K562 (cell line): Measurements from ENCODE around the gene EN2. TPM values are rescaled to one million over a fixed set of nuclear protein-coding genes. Genes with fewer than 3 reads are reported as not detected.

Experiments
- ATAC-seq: fragments of 200-7000 bp; cut with Tn5 transposase; 3 replicates; pipeline ENCODE4 v1.9.1; 2020; ENCODE audit warnings: moderate library complexity
- BruUV-seq: library from RNA; stranded (reverse); fragments of 400-500 nt; replicated peaks from 2 replicates; lab custom pipeline; 2021; lab: Mats Ljungman, UMichigan
- CTCF ChIA-PET: fragments of 300-600 bp; formaldehyde crosslinking; extraction: SDS; loops from one replicate; lab custom pipeline; 2021; ENCODE audit warnings: low intra/inter-chr PET ratio; lab: Yijun Ruan, JAX
- POLR2A ChIA-PET: fragments of 300-600, 350-650 bp; sonication (Branson Sonifier 250); formaldehyde crosslinking; extraction: SDS; loops from one replicate; lab custom pipeline; 2021; ENCODE audit warnings: antibody characterized with exemption, inconsistent platforms; lab: Yijun Ruan, JAX
- DNase-seq, 4 experiments: peaks; one replicate each; pipeline versions ENCODE4 v3.0.0 to v3.0.0-alpha.2; 2011 to 2018; ENCODE audit warnings: low spot score in 3 of 4, mixed read lengths in 3 of 4; ENCODE audit errors: extremely low read depth in 1 of 4
- FAIRE-seq: peaks from 2 replicates; lab custom pipeline; 2011; peaks lifted over from hg19 to GRCh38; lab: Jason Lieb, UNC
- H2AFZ ChIP-seq: 2 replicates; pipeline ENCODE4 v1.6.0; 2011; ENCODE audit warnings: low read depth, low read length, control low read depth, inconsistent platforms
- H3K27ac ChIP-seq: fragments of 200-600 bp; 3 replicates; pipeline ENCODE4 v1.8.0; 2011; ENCODE audit warnings: low read depth, mild to moderate bottlenecking, control low read depth, inconsistent platforms, low read length, moderate library complexity, mixed read lengths; ENCODE audit errors: extremely low read depth
- H3K27me3 ChIP-seq, 2 experiments: fragments of 300-600 bp in 1 of 2; 2 replicates in 1 of 2; 3 replicates in 1 of 2; pipeline versions ENCODE4 v1.6.0 to v1.8.0; 2011; ENCODE audit warnings: inconsistent platforms in 2 of 2, low read length in 2 of 2, mild to moderate bottlenecking in 1 of 2, mixed read lengths in 1 of 2, moderate library complexity in 1 of 2; ENCODE audit not compliant: control insufficient read depth in 2 of 2, insufficient read depth in 2 of 2
- H3K36me3 ChIP-seq: fragments of 300-600 bp; 3 replicates; pipeline ENCODE4 v1.8.0; 2011; ENCODE audit warnings: mild to moderate bottlenecking, low read length, inconsistent platforms; ENCODE audit not compliant: control insufficient read depth, insufficient read depth
- H3K4me1 ChIP-seq, 2 experiments: fragments of 200-600 bp in 1 of 2; replicated peaks in 1 of 2; 2 replicates in 1 of 2; 3 replicates in 1 of 2; pipeline versions ENCODE4 v1.5.1 to v1.8.0; 2011; ENCODE audit warnings: inconsistent platforms in 2 of 2, low read length in 2 of 2, mild to moderate bottlenecking in 1 of 2, mixed read lengths in 1 of 2, moderate library complexity in 1 of 2; ENCODE audit not compliant: control insufficient read depth in 2 of 2, insufficient read depth in 2 of 2
- H3K4me2 ChIP-seq: 2 replicates; pipeline ENCODE4 v1.6.1; 2011; ENCODE audit warnings: low read length, control low read depth, inconsistent platforms, mixed read lengths; ENCODE audit not compliant: insufficient read depth
- H3K4me3 ChIP-seq: fragments of 200-600 bp; sonication (generic), shearing (Covaris generic); 2 replicates; pipeline ENCODE4 v1.5.1; 2016; ENCODE audit warnings: control low read depth, inconsistent platforms
- H3K79me2 ChIP-seq: fragments of 200-600 bp; 3 replicates; pipeline ENCODE4 v1.8.0; 2011; ENCODE audit warnings: low read length, inconsistent platforms; ENCODE audit not compliant: control insufficient read depth, insufficient read depth
- H3K9ac ChIP-seq, 2 experiments: 2 replicates each; pipeline versions ENCODE4 v1.6.0 to v1.6.1; 2011; ENCODE audit warnings: low read depth in 2 of 2, low read length in 2 of 2, control low read depth in 1 of 2, inconsistent platforms in 1 of 2, mild to moderate bottlenecking in 1 of 2, mixed read lengths in 1 of 2; ENCODE audit not compliant: insufficient read depth in 1 of 2
- H3K9me1 ChIP-seq: one replicate; pipeline ENCODE4 v1.6.0; 2011; ENCODE audit warnings: inconsistent platforms, mild to moderate bottlenecking, low read length, moderate library complexity; ENCODE audit not compliant: control insufficient read depth, insufficient read depth
- H3K9me3 ChIP-seq: replicated peaks from 2 replicates; pipeline ENCODE4 v1.5.1; 2011; ENCODE audit warnings: low read depth, low read length, inconsistent platforms; ENCODE audit not compliant: control insufficient read depth, insufficient read depth
- H4K20me1 ChIP-seq: replicated peaks from 2 replicates; pipeline ENCODE4 v1.6.1; 2011; ENCODE audit warnings: low read length, inconsistent platforms, mixed read lengths; ENCODE audit not compliant: control insufficient read depth, insufficient read depth
- HDAC6 ChIP-seq: IDR thresholded peaks from 2 replicates; pipeline ENCODE4 v1.6.1; 2012; ENCODE audit warnings: low read depth, mild to moderate bottlenecking, control low read depth, inconsistent platforms, low read length, moderate library complexity
- WGBS: fragments of 100-300 bp; shearing (Covaris generic); methylation state at CpG from one replicate; pipeline ENCODE4 v1.1.6; 2016; ENCODE audit warnings: low coverage, mixed read lengths; ENCODE audit not compliant: insufficient coverage; ENCODE audit errors: missing lambda C conversion rate; 5-methylcytosine and 5-hydroxymethylcytosine counted together
- in situ Hi-C: fragments of 300-500 bp; cut with MboI; formaldehyde crosslinking; loops from 4 replicates; pipeline ENCODE4 v1.15.0; 2018; ENCODE audit warnings: inconsistent platforms, mixed read lengths
- intact Hi-C: fragments of 100-400 bp; cut with micrococcal nuclease; formaldehyde crosslinking; loops from 2 replicates; pipeline ENCODE4 v1.14.2; 2022
- polyA plus RNA-seq, 8 experiments: library from polyadenylated mRNA; depleted of rRNA in 4 of 8; stranded (reverse) in 5 of 8; unstranded in 3 of 8; fragments of >200 nt; fragmentation: Nextera tagmentation in 2 of 8; fragmentation: Illumina TruSeq in 1 of 8; extraction: Ambion mirVana in 2 of 8; extraction: Trizol in 1 of 8; gene quantifications; 2 replicates each; pipeline versions ENCODE4 v1.2.1 to v1.2.3, GENCODE V29; 2011 to 2014; ENCODE audit warnings: inconsistent platforms in 1 of 8, missing spikeins in 1 of 8
- total RNA-seq, 7 experiments: library from RNA; depleted of rRNA in 6 of 7; stranded (reverse); fragments of >200 nt in 6 of 7; fragmentation: Illumina TruSeq in 2 of 7; extraction: Trizol in 2 of 7; gene quantifications; 2 replicates each; pipeline versions ENCODE4 v1.2.1 to v1.2.3, GENCODE V29; 2011 to 2021; ENCODE audit warnings: low replicate concordance in 1 of 7
- TF ChIP-seq, protein P1 (sequence below): fragments of 200-800 bp; sonication (Bioruptor generic); IDR thresholded peaks from 2 replicates; pipeline ENCODE4 v1.6.1; 2017; ENCODE audit warnings: missing genetic modification characterization, missing compliant biosample characterization

EN2 gene
- total and polyA plus RNA-seq, 9 of the 15 experiments (the other 6 are each of a cell fraction or from before 2014, with no cell fraction given): 0.04 TPM; not detected in 7

DNA sequence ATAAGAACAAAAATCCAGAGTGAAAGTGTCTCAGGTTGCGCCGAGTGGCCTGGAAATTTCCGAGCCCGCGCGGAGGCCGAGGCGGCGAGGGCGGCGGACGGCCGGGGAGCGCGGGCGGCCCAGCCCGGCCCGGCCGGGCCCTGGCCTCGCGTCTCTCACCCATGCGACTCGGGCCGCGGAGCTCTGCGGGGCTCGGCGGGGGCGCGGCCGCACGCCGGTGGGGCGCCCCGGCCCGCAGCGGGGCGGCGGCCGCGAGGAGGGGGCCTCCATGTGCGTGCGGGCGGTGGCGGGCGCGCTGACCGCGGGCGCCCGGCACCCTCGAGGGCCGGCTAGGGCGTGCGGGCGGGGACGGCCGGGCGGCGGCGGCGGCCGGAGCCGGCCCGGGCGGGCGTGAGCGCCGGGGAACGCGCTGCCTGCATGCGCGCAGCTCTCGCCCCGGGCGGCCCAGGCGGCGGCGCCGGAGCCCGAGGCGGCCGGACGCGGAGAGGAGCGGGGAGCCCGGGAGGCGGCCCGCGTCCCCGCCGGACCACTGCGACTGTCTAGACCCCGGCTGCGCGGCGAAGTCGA lies 302 bp upstream of the EN2 start:
- DNase-seq: peak in 2 of 4 experiments; percentile 35 to 41
- ChIA-PET CTCF (no interaction called here), POLR2A (no interaction called here)
- no peak for TF ChIP-seq HDAC6
- TF ChIP-seq, protein P1, sequence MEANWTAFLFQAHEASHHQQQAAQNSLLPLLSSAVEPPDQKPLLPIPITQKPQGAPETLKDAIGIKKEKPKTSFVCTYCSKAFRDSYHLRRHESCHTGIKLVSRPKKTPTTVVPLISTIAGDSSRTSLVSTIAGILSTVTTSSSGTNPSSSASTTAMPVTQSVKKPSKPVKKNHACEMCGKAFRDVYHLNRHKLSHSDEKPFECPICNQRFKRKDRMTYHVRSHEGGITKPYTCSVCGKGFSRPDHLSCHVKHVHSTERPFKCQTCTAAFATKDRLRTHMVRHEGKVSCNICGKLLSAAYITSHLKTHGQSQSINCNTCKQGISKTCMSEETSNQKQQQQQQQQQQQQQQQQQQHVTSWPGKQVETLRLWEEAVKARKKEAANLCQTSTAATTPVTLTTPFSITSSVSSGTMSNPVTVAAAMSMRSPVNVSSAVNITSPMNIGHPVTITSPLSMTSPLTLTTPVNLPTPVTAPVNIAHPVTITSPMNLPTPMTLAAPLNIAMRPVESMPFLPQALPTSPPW: peak; percentile 4; the same call in 1 of the 2 replicates
- ATAC-seq: no peak
- no peak overlapping the region for H3K4me3 ChIP-seq
- H3K9ac ChIP-seq: no peak overlapping the region
- peaks cover 0 to 29% of the 10 kb centered on the region in 2 experiments; a peak in 2 of 5 replicates for H3K4me1 ChIP-seq
- no peak overlapping the region for H3K27ac ChIP-seq
- H3K4me2 ChIP-seq: no peak overlapping the region
- peaks cover 58 to 78% of the 10 kb centered on the region in 2 experiments for H3K27me3 ChIP-seq
- no peaks in the 10 kb centered on the region for H3K9me3 ChIP-seq
- no peaks in the 10 kb centered on the region for H3K9me1 ChIP-seq
- no TSS peak for BruUV-seq
- no peaks in the 10 kb centered on the region for H3K79me2 ChIP-seq
- no peak for FAIRE-seq
- intact Hi-C loops (no loop called here), in situ Hi-C loops (no loop called here)
- 63% methylated on average over 28 of the region's 98 CpGs for WGBS
- no peak overlapping the region for H2AFZ ChIP-seq
- H4K20me1 ChIP-seq: peaks cover 3% of the 10 kb centered on the region; the same call in 1 of the 2 replicates
- no peaks in the 10 kb centered on the region for H3K36me3 ChIP-seq
